Measurements from ENCODE around the gene CENPK. TPM values are rescaled to one million over a fixed set of nuclear protein-coding genes. Genes with fewer than 3 reads are reported as not detected.

The CENPK gene
- total RNA-seq, 1 experiment from 2014 or later: 56.4 TPM

DNA sequence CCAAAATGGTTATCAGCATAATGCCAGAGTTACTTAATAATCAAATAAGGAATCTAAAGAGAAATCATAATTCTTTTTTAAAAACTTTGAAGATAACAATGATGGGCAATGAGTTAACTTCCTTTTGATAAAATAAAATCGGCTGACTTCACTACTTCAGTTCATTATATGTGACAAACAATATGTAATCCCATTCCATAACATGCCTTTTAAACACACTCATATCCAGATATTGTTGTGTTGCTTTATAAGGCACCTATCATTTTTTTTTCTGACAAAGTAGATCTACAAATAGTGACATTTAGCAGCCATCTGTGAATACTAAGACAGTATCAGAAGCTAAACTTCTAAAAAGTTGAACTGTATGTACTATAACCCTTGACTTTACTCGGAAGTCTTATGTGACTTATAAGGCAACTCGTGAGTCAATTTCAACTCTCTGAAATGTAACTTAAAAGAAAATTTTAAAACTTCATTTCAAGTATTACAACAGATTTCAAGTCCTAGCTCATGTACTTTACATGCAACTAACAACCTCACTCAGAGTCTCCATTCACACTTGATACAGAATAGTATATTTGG is 88.7 kb downstream of the CENPK start:
- DNase-seq: no peak
- intact Hi-C loops (cut with micrococcal nuclease; ENCODE audit: unreplicated experiment): no loop called here
- Histone ChIP-seq H3K27me3 (replicated peaks; ENCODE audit: control insufficient read depth, insufficient read depth, low read length) (no peaks in the 10 kb centered on the region), H3K9me3 (no peaks in the 10 kb centered on the region), H3K4me1 (no peaks in the 10 kb centered on the region), H3K4me3 (ENCODE audit: low read depth, low read length) (no peak overlapping the region), H3K36me3 (ENCODE audit: control insufficient read depth, insufficient read depth, low read length) (no peaks in the 10 kb centered on the region)
- H3K36me3 Mint-ChIP-seq (ENCODE audit: insufficient read depth, unreplicated experiment): no peaks in the 10 kb centered on the region
- H3K4me3 Mint-ChIP-seq (ENCODE audit: unreplicated experiment): no peak overlapping the region
- H3K27me3 Mint-ChIP-seq (ENCODE audit: insufficient read depth, unreplicated experiment): peaks cover 4% of the 10 kb centered on the region
- H3K4me1 Mint-ChIP-seq (ENCODE audit: low read depth, unreplicated experiment): no peaks in the 10 kb centered on the region
- ChIA-PET POLR2A (no interaction called here), CTCF (no interaction called here)
- TF ChIP-seq, protein P1, sequence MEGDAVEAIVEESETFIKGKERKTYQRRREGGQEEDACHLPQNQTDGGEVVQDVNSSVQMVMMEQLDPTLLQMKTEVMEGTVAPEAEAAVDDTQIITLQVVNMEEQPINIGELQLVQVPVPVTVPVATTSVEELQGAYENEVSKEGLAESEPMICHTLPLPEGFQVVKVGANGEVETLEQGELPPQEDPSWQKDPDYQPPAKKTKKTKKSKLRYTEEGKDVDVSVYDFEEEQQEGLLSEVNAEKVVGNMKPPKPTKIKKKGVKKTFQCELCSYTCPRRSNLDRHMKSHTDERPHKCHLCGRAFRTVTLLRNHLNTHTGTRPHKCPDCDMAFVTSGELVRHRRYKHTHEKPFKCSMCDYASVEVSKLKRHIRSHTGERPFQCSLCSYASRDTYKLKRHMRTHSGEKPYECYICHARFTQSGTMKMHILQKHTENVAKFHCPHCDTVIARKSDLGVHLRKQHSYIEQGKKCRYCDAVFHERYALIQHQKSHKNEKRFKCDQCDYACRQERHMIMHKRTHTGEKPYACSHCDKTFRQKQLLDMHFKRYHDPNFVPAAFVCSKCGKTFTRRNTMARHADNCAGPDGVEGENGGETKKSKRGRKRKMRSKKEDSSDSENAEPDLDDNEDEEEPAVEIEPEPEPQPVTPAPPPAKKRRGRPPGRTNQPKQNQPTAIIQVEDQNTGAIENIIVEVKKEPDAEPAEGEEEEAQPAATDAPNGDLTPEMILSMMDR (IDR thresholded peaks at IDR 0.05; ENCODE audit: insufficient read depth in 1 of 2, low read depth in 1 of 2, low read length in 1 of 2, severe bottlenecking in 1 of 2, unreplicated experiment in 1 of 2): no peak
- no peaks in the 10 kb centered on the region for H3K9me3 Mint-ChIP-seq (ENCODE audit: unreplicated experiment)
- no peak overlapping the region for H3K27ac Mint-ChIP-seq (ENCODE audit: unreplicated experiment)
- no TSS peak for BruUV-seq (replicated peaks)

GRCh38 chr5:65468633-65469032 is 94.3 kb downstream of the CENPK start:
- ChIA-PET POLR2A (no interaction called here), CTCF (no interaction called here)
- TF ChIP-seq, protein P1 (IDR thresholded peaks at IDR 0.05; ENCODE audit: insufficient read depth in 1 of 2, low read depth in 1 of 2, low read length in 1 of 2, severe bottlenecking in 1 of 2, unreplicated experiment in 1 of 2): no peak
- Mint-ChIP-seq H3K36me3 (ENCODE audit: insufficient read depth, unreplicated experiment) (no peaks in the 10 kb centered on the region), H3K27ac (ENCODE audit: unreplicated experiment) (no peak overlapping the region), H3K4me3 (ENCODE audit: unreplicated experiment) (no peak overlapping the region), H3K27me3 (ENCODE audit: insufficient read depth, unreplicated experiment) (no peaks in the 10 kb centered on the region), H3K4me1 (ENCODE audit: low read depth, unreplicated experiment) (no peaks in the 10 kb centered on the region), H3K9me3 (ENCODE audit: unreplicated experiment) (no peaks in the 10 kb centered on the region)
- intact Hi-C loops (cut with micrococcal nuclease; ENCODE audit: unreplicated experiment): no loop called here
- no peaks in the 10 kb centered on the region for H3K27me3 ChIP-seq (replicated peaks; ENCODE audit: control insufficient read depth, insufficient read depth, low read length)
- no peak overlapping the region for H3K4me3 ChIP-seq (ENCODE audit: low read depth, low read length)
- no peak for DNase-seq
- no peaks in the 10 kb centered on the region for H3K4me1 ChIP-seq
- H3K9me3 ChIP-seq: no peaks in the 10 kb centered on the region; the same call in 1 of the 2 replicates
- no peaks in the 10 kb centered on the region for H3K36me3 ChIP-seq (ENCODE audit: control insufficient read depth, insufficient read depth, low read length)
- BruUV-seq (replicated peaks): no TSS peak

Other genes starting within 250 kb of the CENPK start
- gene ADAMTS6, start 81.2 kb downstream of the CENPK start, total RNA-seq (2022): 0.23 and 0.67 TPM in 2 replicates
- gene PPWD1, start 128 bp upstream of the CENPK start, total RNA-seq (2022): 44.5 and 47.0 TPM in 2 replicates
- gene TRIM23, start 61.2 kb upstream of the CENPK start, total RNA-seq (2022): 11.0 and 12.0 TPM in 2 replicates
- gene SHLD3, start 61.9 kb upstream of the CENPK start, total RNA-seq (2022): 4.3 and 4.7 TPM in 2 replicates
- gene TRAPPC13, start 61.9 kb upstream of the CENPK start, total RNA-seq (2022): 18.7 and 19.6 TPM in 2 replicates
- gene SGTB, start 158.9 kb upstream of the CENPK start, total RNA-seq (2022): 12.0 and 13.0 TPM in 2 replicates
- 34.8 and 36.0 TPM in 2 replicates for gene NLN, start 159.0 kb upstream of the CENPK start, total RNA-seq (2022)